ENCODE results near the gene ARHGAP21. TPM values are rescaled to one million over a fixed set of nuclear protein-coding genes. Genes with fewer than 3 reads are reported as not detected.

ARHGAP21 gene
- polyA plus RNA-seq, 1 donor from 2014 or later: 138 TPM

DNA sequence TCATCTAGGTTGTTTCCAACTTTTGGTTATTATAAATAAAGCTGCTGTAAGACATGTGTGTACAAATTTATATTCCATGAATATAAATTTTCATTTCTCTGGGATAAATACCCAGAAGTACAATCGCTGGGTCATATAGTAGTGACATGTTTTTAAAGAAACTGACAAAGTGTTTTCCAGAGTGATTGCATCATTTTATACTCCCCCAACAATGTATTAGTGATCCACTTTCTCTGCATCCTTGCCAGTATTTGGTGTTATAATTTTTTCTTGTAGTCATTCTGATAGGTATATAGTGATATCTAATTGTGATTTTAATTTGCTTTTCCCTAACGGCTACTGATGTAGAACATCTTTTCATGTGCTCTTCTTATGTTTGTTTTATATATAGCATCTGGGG lies 27.0 kb upstream of the ARHGAP21 start:
- no peak overlapping the region for H3K27ac ChIP-seq (ENCODE audit: low read length)
- H4K20me1 ChIP-seq (ENCODE audit: insufficient read depth): no peaks in the 10 kb centered on the region
- H3K4me2 ChIP-seq (ENCODE audit: low read length): no peak overlapping the region
- no peaks in the 10 kb centered on the region for H3K9me2 ChIP-seq (ENCODE audit: insufficient read depth, low read length)
- no peaks in the 10 kb centered on the region for H3K27me3 ChIP-seq (ENCODE audit: insufficient read depth, low read depth, low read length)
- no peaks in the 10 kb centered on the region for H3K9me3 ChIP-seq (ENCODE audit: low read length)
- H3K79me2 ChIP-seq (replicated peaks; ENCODE audit: insufficient read depth, low read length): no peaks in the 10 kb centered on the region
- no peaks in the 10 kb centered on the region for H3K36me3 ChIP-seq (ENCODE audit: insufficient read depth, low read length)
- TF ChIP-seq EZH2 (IDR thresholded peaks at IDR 0.05; ENCODE audit: borderline replicate concordance, insufficient read depth, low read length, poor library complexity, severe bottlenecking): no peak
- TF ChIP-seq, protein P1, sequence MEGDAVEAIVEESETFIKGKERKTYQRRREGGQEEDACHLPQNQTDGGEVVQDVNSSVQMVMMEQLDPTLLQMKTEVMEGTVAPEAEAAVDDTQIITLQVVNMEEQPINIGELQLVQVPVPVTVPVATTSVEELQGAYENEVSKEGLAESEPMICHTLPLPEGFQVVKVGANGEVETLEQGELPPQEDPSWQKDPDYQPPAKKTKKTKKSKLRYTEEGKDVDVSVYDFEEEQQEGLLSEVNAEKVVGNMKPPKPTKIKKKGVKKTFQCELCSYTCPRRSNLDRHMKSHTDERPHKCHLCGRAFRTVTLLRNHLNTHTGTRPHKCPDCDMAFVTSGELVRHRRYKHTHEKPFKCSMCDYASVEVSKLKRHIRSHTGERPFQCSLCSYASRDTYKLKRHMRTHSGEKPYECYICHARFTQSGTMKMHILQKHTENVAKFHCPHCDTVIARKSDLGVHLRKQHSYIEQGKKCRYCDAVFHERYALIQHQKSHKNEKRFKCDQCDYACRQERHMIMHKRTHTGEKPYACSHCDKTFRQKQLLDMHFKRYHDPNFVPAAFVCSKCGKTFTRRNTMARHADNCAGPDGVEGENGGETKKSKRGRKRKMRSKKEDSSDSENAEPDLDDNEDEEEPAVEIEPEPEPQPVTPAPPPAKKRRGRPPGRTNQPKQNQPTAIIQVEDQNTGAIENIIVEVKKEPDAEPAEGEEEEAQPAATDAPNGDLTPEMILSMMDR (IDR thresholded peaks at IDR 0.05; ENCODE audit: poor library complexity, severe bottlenecking): no peak
- TF ChIP-seq TAF1 (IDR thresholded peaks at IDR 0.05; ENCODE audit: low read depth): no peak
- no peak for TF ChIP-seq SMC3 (conservative IDR thresholded peaks at IDR 0.05; ENCODE audit: poor library complexity)
- TF ChIP-seq MXI1 (conservative IDR thresholded peaks at IDR 0.05; ENCODE audit: poor library complexity, severe bottlenecking): no peak
- no peak for TF ChIP-seq EP300 (conservative IDR thresholded peaks at IDR 0.05; ENCODE audit: poor library complexity, severe bottlenecking)
- H3K4me3 ChIP-seq (ENCODE audit: low read length): no peak overlapping the region
- H2AFZ ChIP-seq (ENCODE audit: low read depth, low read length): no peak overlapping the region
- no peaks in the 10 kb centered on the region for H3F3A ChIP-seq (ENCODE audit: insufficient read depth, low read length, poor library complexity, severe bottlenecking)
- H3K9ac ChIP-seq (ENCODE audit: low read length): no peak overlapping the region

DNA sequence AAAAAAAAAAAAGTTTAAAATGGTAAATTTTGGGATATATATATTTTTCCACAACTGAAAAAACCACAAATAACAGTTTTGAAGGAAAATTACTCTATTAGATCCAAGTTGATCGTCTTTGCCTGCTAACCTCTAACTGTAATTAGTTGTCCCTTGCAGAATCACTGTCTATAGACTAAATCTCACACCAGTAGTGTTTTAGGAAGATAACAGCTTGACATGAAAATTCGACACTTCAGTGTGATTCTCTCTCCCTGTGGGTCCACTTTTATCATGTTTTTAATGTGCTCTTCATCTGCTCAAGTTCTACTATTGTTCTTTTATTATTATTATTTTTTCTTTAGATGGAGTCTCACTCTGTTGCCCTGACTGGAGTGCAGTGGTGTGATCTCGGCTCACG lies 24.5 kb upstream of the ARHGAP21 start:
- H3K27me3 ChIP-seq (ENCODE audit: insufficient read depth, low read depth, low read length): no peaks in the 10 kb centered on the region
- no peaks in the 10 kb centered on the region for H3K9me3 ChIP-seq (ENCODE audit: low read length)
- no peaks in the 10 kb centered on the region for H3F3A ChIP-seq (ENCODE audit: insufficient read depth, low read length, poor library complexity, severe bottlenecking)
- no peak overlapping the region for H3K9ac ChIP-seq (ENCODE audit: low read length)
- TF ChIP-seq, protein P1 (IDR thresholded peaks at IDR 0.05; ENCODE audit: poor library complexity, severe bottlenecking): no peak
- TF ChIP-seq SMC3 (conservative IDR thresholded peaks at IDR 0.05; ENCODE audit: poor library complexity) (no peak), TAF1 (IDR thresholded peaks at IDR 0.05; ENCODE audit: low read depth) (no peak), POLR2AphosphoS5 (IDR thresholded peaks at IDR 0.05) (no peak), MXI1 (conservative IDR thresholded peaks at IDR 0.05; ENCODE audit: poor library complexity, severe bottlenecking) (no peak), EP300 (conservative IDR thresholded peaks at IDR 0.05; ENCODE audit: poor library complexity, severe bottlenecking) (no peak), EZH2 (IDR thresholded peaks at IDR 0.05; ENCODE audit: borderline replicate concordance, insufficient read depth, low read length, poor library complexity, severe bottlenecking) (no peak), RAD21 (conservative IDR thresholded peaks at IDR 0.05) (no peak)
- TF ChIP-seq, protein P2, sequence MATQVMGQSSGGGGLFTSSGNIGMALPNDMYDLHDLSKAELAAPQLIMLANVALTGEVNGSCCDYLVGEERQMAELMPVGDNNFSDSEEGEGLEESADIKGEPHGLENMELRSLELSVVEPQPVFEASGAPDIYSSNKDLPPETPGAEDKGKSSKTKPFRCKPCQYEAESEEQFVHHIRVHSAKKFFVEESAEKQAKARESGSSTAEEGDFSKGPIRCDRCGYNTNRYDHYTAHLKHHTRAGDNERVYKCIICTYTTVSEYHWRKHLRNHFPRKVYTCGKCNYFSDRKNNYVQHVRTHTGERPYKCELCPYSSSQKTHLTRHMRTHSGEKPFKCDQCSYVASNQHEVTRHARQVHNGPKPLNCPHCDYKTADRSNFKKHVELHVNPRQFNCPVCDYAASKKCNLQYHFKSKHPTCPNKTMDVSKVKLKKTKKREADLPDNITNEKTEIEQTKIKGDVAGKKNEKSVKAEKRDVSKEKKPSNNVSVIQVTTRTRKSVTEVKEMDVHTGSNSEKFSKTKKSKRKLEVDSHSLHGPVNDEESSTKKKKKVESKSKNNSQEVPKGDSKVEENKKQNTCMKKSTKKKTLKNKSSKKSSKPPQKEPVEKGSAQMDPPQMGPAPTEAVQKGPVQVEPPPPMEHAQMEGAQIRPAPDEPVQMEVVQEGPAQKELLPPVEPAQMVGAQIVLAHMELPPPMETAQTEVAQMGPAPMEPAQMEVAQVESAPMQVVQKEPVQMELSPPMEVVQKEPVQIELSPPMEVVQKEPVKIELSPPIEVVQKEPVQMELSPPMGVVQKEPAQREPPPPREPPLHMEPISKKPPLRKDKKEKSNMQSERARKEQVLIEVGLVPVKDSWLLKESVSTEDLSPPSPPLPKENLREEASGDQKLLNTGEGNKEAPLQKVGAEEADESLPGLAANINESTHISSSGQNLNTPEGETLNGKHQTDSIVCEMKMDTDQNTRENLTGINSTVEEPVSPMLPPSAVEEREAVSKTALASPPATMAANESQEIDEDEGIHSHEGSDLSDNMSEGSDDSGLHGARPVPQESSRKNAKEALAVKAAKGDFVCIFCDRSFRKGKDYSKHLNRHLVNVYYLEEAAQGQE (IDR thresholded peaks at IDR 0.05; ENCODE audit: borderline replicate concordance): no peak
- no peak overlapping the region for H2AFZ ChIP-seq (ENCODE audit: low read depth, low read length)
- H4K20me1 ChIP-seq (ENCODE audit: insufficient read depth): no peaks in the 10 kb centered on the region
- H3K27ac ChIP-seq (ENCODE audit: low read length): no peak overlapping the region
- H3K36me3 ChIP-seq (ENCODE audit: insufficient read depth, low read length): no peaks in the 10 kb centered on the region
- no peak overlapping the region for H3K4me3 ChIP-seq (ENCODE audit: low read length)
- H3K79me2 ChIP-seq (replicated peaks; ENCODE audit: insufficient read depth, low read length): no peaks in the 10 kb centered on the region
- H3K9me2 ChIP-seq (ENCODE audit: insufficient read depth, low read length): no peaks in the 10 kb centered on the region
- no peak overlapping the region for H3K4me2 ChIP-seq (ENCODE audit: low read length)

Measured in neural cell (in vitro differentiated cells).